ENCODE data around the gene METTL3. TPM values are rescaled to one million over a fixed set of nuclear protein-coding genes. Genes with fewer than 3 reads are reported as not detected.

METTL3 gene
- total and polyA plus RNA-seq, 3 experiments from 2014 or later, result 27.4 to 58.9 (median 54.1) TPM

DNA sequence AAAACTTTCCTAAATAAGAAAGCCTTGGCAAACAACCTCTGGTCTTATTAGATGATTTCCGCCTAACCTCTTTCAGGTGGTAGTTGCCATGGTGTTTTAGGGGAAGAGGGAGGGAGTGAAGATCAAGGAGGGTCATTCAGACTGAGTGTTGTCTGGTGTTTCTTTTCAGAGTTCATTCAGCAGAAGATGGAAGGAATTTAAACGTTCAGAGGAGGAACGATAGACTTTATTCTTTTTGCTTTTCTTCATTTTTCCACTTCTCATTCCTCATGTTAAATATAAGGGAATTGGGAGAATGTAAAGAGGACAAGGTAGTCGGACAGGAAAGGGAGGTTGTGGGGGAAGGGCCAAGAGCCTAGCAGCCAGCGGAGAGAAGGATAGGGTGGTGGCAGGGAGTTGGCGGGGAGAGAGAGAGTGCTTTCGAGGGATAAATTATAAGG, 32.4 kb upstream of the METTL3 start:
- peaks cover 2 to 26% of the 10 kb centered on the region in 2 donors for H3K27me3 Mint-ChIP-seq
- Histone ChIP-seq H3K27ac (ENCODE audit: low read depth, low read length) (no peak overlapping the region), H3K27me3 (ENCODE audit: insufficient read depth, low read length, poor library complexity, severe bottlenecking) (peaks cover 2% of the 10 kb centered on the region), H3K4me3 (ENCODE audit: low read length) (no peak overlapping the region), H3K4me1 (ENCODE audit: insufficient read depth, low read length) (no peaks in the 10 kb centered on the region), H3K9me3 (ENCODE audit: low read length) (no peaks in the 10 kb centered on the region), H3K36me3 (ENCODE audit: insufficient read depth, low read length) (no peaks in the 10 kb centered on the region)
- no peak overlapping the region for H3K27ac Mint-ChIP-seq
- DNase-seq, result no peak
- H3K36me3 Mint-ChIP-seq, result peaks cover 0 to 4% (median 0%) of the 10 kb centered on the region in 3 donors
- CTCF ChIA-PET, result no interaction called here
- H3K9me3 Mint-ChIP-seq, result no peaks in the 10 kb centered on the region
- no peak overlapping the region for H3K4me3 Mint-ChIP-seq
- H3K4me1 Mint-ChIP-seq, result no peaks in the 10 kb centered on the region
- POLR2A ChIA-PET, result no interaction called here

DNA sequence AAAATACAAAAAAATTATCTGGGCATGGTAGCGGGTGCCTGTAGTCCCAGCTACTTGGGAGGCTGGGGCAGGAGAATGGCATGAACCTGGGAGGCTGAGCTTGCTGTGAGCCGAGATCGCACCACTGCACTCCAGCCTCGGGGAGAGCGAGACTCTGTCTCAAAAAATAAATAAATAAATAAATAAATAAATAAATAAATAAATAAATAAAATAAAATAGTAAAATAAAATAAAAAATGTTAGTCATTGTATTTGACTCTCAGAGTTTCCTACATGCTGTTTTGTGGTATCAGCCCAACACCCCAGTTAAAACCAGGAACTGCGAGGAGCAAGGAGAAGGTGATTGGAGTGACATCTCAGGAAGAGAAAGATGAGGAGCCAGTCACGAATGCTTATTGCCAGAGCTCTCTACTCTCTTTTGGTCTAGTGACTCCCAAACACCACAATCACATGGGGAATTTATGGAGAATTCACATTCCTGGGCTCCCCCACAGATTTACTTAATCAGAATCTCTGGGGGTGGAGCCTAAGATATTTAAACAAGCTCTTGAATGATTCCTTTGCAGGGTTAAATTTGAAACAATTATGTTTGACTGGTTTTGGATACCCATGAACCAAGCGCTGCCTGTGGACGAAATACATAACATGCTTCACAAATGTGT, 30.4 kb upstream of the METTL3 start:
- POLR2A ChIA-PET, result no interaction called here
- Mint-ChIP-seq H3K27me3 (peaks cover 10 to 44% of the 10 kb centered on the region in 2 donors), H3K27ac (no peak overlapping the region), H3K9me3 (no peaks in the 10 kb centered on the region), H3K36me3 (peaks cover 0 to 4% (median 0%) of the 10 kb centered on the region in 3 donors), H3K4me3 (no peak overlapping the region), H3K4me1 (peaks cover 4 to 7% (median 6%) of the 10 kb centered on the region in 3 donors)
- Histone ChIP-seq H3K36me3 (ENCODE audit: insufficient read depth, low read length) (no peaks in the 10 kb centered on the region), H3K4me3 (ENCODE audit: low read length) (no peak overlapping the region), H3K27me3 (ENCODE audit: insufficient read depth, low read length, poor library complexity, severe bottlenecking) (peaks cover 11% of the 10 kb centered on the region), H3K27ac (ENCODE audit: low read depth, low read length) (no peak overlapping the region), H3K9me3 (ENCODE audit: low read length) (no peaks in the 10 kb centered on the region), H3K4me1 (ENCODE audit: insufficient read depth, low read length) (no peaks in the 10 kb centered on the region)
- no peak for DNase-seq
- CTCF ChIA-PET, result interaction anchor here (1.6 kb wide), 1 partner anchor 43 kb away, joined by 4 read pairs; no protein-coding TSS in a partner anchor

DNA sequence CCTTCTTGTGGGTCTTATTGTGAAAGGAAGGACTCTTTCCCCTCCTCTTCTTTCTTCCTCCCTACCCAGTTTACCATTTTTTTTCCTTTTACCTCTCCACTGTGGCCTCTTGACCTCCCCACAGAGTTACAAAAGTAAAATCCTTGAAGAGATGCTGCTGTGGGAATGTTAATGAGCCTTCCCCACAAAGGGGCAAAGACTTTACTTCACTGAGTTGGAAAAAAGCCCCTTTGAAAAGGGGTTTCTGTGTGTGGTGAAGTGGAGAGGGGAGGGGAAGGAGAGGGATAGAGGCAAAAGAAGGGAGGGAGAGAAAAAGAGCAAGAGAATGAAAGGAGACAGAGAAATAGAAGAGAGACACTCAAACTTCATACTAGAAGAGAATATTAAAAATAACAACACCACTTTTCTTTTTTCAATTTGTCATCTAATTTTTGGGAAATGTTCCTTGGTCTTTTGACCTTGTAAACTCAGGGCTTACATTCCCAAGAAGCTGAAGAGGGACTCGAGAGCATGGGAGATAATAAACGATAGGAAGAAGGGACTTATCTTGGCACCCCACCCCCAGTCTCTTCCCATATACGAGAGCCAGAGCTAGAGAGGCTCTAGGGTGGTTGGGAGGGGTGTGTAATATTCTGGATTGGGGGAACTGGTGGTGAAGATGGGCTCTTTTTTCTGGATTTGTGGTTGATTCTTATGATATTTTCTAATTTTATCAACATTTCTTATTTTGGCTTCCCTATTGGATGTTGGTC, 28.2 kb upstream of the METTL3 start:
- ChIA-PET CTCF (no interaction called here), POLR2A (no interaction called here)
- Mint-ChIP-seq H3K9me3 (no peaks in the 10 kb centered on the region), H3K27ac (peak overlapping the region in 1 of 8 donors; percentile 11), H3K36me3 (peaks cover 0 to 4% (median 0%) of the 10 kb centered on the region in 3 donors), H3K4me3 (no peak overlapping the region), H3K4me1 (peaks cover 4 to 12% (median 11%) of the 10 kb centered on the region in 3 donors), H3K27me3 (peaks cover 24 to 63% of the 10 kb centered on the region in 2 donors)
- no peak overlapping the region for H3K27ac ChIP-seq (ENCODE audit: low read depth, low read length)
- no peaks in the 10 kb centered on the region for H3K9me3 ChIP-seq (ENCODE audit: low read length)
- peaks cover 20% of the 10 kb centered on the region for H3K27me3 ChIP-seq (ENCODE audit: insufficient read depth, low read length, poor library complexity, severe bottlenecking)
- H3K4me3 ChIP-seq (ENCODE audit: low read length), result no peak overlapping the region
- no peaks in the 10 kb centered on the region for H3K4me1 ChIP-seq (ENCODE audit: insufficient read depth, low read length)
- no peaks in the 10 kb centered on the region for H3K36me3 ChIP-seq (ENCODE audit: insufficient read depth, low read length)
- no peak for DNase-seq

DNA sequence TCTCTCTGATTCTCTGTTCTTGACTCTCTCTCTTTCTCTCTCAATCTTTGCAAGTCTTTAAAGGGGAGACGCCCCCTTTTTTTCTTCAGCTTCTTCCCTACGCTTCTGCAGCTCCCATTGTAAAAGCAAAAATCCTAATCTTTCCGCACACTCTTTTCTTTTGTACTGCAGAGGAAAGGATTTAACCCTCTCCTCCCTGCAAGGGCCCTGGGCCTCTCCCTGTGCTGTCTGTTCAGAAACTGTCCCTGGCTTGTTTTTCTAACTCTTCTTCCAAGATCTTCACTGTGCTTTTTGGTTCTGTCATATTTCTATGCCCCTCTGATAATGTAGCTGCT, 25.9 kb upstream of the METTL3 start:
- no peaks in the 10 kb centered on the region for H3K9me3 Mint-ChIP-seq
- H3K4me1 ChIP-seq (ENCODE audit: insufficient read depth, low read length), result no peaks in the 10 kb centered on the region
- no peak overlapping the region for H3K4me3 ChIP-seq (ENCODE audit: low read length)
- H3K9me3 ChIP-seq (ENCODE audit: low read length), result no peaks in the 10 kb centered on the region
- peak overlapping the region in 3 of 7 donors; percentile 2 to 33 (median 4) for H3K4me3 Mint-ChIP-seq
- peaks cover 0 to 4% (median 0%) of the 10 kb centered on the region in 3 donors for H3K36me3 Mint-ChIP-seq
- DNase-seq, result no peak
- peaks cover 20% of the 10 kb centered on the region for H3K27me3 ChIP-seq (ENCODE audit: insufficient read depth, low read length, poor library complexity, severe bottlenecking)
- ChIA-PET CTCF (no interaction called here), POLR2A (no interaction called here)
- H3K27me3 Mint-ChIP-seq, result peaks cover 24 to 71% of the 10 kb centered on the region in 2 donors
- peak overlapping the region in 2 of 8 donors; percentile 0 to 47 for H3K27ac Mint-ChIP-seq
- H3K27ac ChIP-seq (ENCODE audit: low read depth, low read length), result no peak overlapping the region
- no peaks in the 10 kb centered on the region for H3K36me3 ChIP-seq (ENCODE audit: insufficient read depth, low read length)
- peaks cover 4 to 12% (median 11%) of the 10 kb centered on the region in 3 donors for H3K4me1 Mint-ChIP-seq

DNA sequence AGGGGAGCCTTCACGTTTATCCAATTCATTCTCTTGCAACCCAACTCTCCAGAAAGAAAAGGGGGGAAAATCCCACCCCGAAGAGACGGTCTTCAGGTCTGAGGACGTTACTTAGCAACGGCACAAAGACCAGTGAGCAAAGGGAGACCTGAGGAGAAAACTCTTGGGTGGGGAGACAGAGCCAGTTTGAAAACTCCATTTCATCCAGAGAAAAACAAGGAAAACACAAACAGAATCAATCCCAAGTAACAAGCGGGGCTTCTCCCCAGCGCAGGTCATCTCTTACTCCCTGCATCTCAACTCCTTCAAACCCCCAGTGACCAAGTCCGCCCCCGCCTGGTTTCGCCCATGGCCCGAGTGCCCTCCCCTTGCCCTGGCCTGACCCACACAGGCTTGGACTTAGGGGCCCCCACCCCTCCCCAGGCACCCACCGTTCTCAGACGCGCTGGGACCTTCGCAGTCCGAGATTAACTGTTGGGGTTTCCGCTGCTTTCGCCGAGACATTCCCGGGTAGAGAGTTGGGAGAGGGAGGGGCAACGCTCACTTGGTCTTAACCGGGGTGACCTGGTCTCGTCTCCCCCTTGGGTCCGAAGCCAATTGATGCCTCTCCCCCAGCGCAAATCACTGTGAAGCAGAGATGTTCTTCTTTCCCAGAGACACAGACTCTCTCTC, 25.4 kb upstream of the METTL3 start:
- H3K27me3 Mint-ChIP-seq, result peaks cover 27 to 69% of the 10 kb centered on the region in 2 donors
- H3K4me3 Mint-ChIP-seq, result peak overlapping the region in 2 of 7 donors; percentile 29 to 33
- H3K36me3 ChIP-seq (ENCODE audit: insufficient read depth, low read length), result no peaks in the 10 kb centered on the region
- peaks cover 4 to 12% (median 11%) of the 10 kb centered on the region in 3 donors for H3K4me1 Mint-ChIP-seq
- no peak for DNase-seq
- CTCF ChIA-PET, result interaction anchor here (1.3 kb wide), 1 partner anchor 10 kb away, joined by 4 read pairs; no protein-coding TSS in a partner anchor
- H3K36me3 Mint-ChIP-seq, result peaks cover 0 to 4% (median 0%) of the 10 kb centered on the region in 3 donors
- H3K27me3 ChIP-seq (ENCODE audit: insufficient read depth, low read length, poor library complexity, severe bottlenecking), result peaks cover 20% of the 10 kb centered on the region
- no peak overlapping the region for H3K4me3 ChIP-seq (ENCODE audit: low read length)
- no peaks in the 10 kb centered on the region for H3K9me3 Mint-ChIP-seq
- no peak overlapping the region for H3K27ac ChIP-seq (ENCODE audit: low read depth, low read length)
- H3K4me1 ChIP-seq (ENCODE audit: insufficient read depth, low read length), result no peaks in the 10 kb centered on the region
- H3K27ac Mint-ChIP-seq, result peak overlapping the region in 1 of 8 donors; percentile 0
- POLR2A ChIA-PET, result no interaction called here
- no peaks in the 10 kb centered on the region for H3K9me3 ChIP-seq (ENCODE audit: low read length)

DNA sequence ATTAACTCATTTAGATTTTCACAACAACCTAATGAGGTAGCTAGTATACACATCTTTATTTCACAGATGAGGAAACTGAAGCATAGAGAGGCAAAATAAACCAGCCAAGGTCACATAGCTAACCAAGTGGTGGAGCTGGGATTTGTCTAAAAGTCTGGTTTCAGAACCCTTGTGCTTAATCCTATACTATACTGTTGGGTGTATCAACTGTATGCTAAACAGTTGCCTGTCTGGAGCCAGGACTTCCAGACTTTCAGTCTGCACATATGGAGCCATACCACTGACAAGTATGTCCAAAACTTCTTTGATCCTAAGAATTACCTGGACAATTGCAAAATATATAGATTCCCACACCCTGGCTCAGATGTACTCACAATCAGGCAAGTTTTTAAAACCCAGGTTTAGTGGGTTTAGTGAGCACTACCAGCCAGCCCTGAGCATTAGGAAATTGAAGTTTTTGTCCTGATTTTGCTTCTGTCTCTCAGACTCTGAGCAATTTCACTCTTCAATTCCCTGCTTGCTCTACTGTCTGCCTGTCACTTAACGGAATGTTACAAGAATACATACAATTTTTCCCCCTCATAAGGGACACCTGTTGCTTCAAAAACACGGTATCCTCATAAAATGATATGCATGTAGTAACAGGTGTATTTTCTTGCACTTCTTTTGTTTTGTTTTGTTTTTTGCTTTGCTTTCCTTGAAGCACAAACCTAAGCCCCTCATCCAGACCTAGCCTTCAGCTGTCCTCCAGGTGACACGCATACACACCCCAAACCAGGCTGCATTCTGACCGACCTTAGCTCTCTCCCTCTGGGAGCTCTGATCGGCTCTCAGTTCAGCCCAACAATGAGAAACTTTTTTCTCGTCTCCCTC, 24.6 kb upstream of the METTL3 start:
- Histone ChIP-seq H3K4me3 (ENCODE audit: low read length) (no peak overlapping the region), H3K27me3 (ENCODE audit: insufficient read depth, low read length, poor library complexity, severe bottlenecking) (peaks cover 20% of the 10 kb centered on the region), H3K27ac (ENCODE audit: low read depth, low read length) (no peak overlapping the region), H3K4me1 (ENCODE audit: insufficient read depth, low read length) (no peaks in the 10 kb centered on the region), H3K9me3 (ENCODE audit: low read length) (no peaks in the 10 kb centered on the region), H3K36me3 (ENCODE audit: insufficient read depth, low read length) (no peaks in the 10 kb centered on the region)
- peaks cover 25 to 67% of the 10 kb centered on the region in 2 donors for H3K27me3 Mint-ChIP-seq
- POLR2A ChIA-PET, result no interaction called here
- H3K36me3 Mint-ChIP-seq, result peaks cover 0 to 4% (median 0%) of the 10 kb centered on the region in 3 donors
- DNase-seq, result no peak
- CTCF ChIA-PET, result interaction anchor here (1.3 kb wide), 1 partner anchor 9 kb away, joined by 4 read pairs; no protein-coding TSS in a partner anchor
- H3K4me1 Mint-ChIP-seq, result peaks cover 4 to 12% (median 11%) of the 10 kb centered on the region in 3 donors
- H3K9me3 Mint-ChIP-seq, result no peaks in the 10 kb centered on the region
- no peak overlapping the region for H3K27ac Mint-ChIP-seq
- H3K4me3 Mint-ChIP-seq, result no peak overlapping the region

DNA sequence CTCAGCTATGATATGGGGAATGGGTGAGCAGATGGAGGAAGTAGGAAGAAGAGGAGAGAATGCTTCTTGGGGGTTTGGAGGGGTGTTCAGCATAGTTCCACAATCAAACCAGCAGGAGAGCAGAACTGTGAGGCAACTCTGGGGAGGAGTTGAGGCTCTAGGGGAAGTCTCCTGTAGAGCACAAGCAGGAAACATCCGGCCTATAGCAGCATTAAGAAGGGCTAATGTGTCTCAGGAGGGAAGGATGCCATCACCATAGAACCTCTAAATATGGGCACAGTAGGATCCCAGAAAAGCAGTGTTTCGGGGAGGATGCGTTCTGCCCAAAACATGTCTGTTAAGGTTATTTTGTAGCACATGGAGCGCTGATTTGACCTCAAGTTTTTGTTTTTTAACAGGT, 23.4 kb upstream of the METTL3 start:
- ChIA-PET POLR2A (no interaction called here), CTCF (interaction anchor here (1.6 kb wide), 1 partner anchor 36 kb away, joined by 7 read pairs; no protein-coding TSS in a partner anchor)
- H3K27ac Mint-ChIP-seq, result no peak overlapping the region
- H3K36me3 ChIP-seq (ENCODE audit: insufficient read depth, low read length), result no peaks in the 10 kb centered on the region
- H3K4me1 Mint-ChIP-seq, result peaks cover 4 to 12% (median 11%) of the 10 kb centered on the region in 3 donors
- H3K9me3 Mint-ChIP-seq, result no peaks in the 10 kb centered on the region
- H3K36me3 Mint-ChIP-seq, result peaks cover 0 to 3% (median 0%) of the 10 kb centered on the region in 3 donors
- no peak for DNase-seq
- no peak overlapping the region for H3K4me3 ChIP-seq (ENCODE audit: low read length)
- no peaks in the 10 kb centered on the region for H3K9me3 ChIP-seq (ENCODE audit: low read length)
- no peak overlapping the region for H3K27ac ChIP-seq (ENCODE audit: low read depth, low read length)
- no peak overlapping the region for H3K4me3 Mint-ChIP-seq
- H3K4me1 ChIP-seq (ENCODE audit: insufficient read depth, low read length), result no peaks in the 10 kb centered on the region
- peaks cover 25 to 64% of the 10 kb centered on the region in 2 donors for H3K27me3 Mint-ChIP-seq
- H3K27me3 ChIP-seq (ENCODE audit: insufficient read depth, low read length, poor library complexity, severe bottlenecking), result peaks cover 20% of the 10 kb centered on the region

Data from CD8-positive, alpha-beta memory T cell (primary cell).